ENCODE measurements around the gene PARS2.
"Not testable (repeated sequence)": the region's sequence is repeated elsewhere in the genome, so short reads cannot be mapped to it uniquely, and the experiment has no call there.

PARS2 gene

DNA sequence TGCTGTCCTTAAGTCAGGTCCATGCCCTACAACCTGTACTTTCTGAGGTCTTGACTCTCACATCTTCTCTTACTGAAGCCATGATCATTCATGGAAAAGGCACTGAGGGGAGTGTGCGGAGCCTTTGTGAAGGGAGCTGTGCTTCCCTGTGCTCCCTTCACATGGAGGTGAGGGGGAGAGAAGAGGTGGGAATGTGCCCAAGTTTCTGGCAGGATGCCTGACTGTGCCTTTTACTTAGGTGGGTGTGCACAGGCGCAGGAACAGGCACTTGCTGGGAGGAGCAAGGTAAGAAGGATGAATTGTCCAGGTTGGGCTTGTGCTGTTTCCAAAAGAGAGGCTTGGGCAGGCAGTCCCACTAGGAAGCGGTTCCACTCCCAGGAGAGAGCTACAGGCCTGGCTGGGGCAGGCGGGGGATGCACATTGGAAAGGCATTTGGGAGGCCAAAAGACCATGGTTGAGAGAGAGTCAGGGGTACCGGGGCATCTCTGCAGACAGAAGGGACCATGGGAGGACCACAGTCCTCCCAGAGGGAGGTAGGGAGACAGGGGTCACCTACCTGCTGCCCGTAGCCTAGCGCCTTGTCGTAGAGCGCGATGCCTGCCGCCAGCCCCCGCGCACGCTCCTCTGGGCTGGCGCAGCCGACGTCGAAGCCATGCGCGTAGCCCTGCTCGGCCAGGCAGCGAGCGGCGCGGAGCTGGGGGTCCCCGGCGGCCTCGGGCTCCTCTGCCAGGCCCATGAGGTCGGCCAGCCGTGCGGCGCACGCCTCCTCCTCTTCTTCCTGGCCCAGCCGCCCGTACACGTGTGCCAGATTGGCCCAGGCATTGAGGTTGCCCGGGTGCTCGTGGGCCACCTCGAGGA, 35.9 kb upstream of the PARS2 start:
- DNase-seq (ENCODE audit: low read depth) = no peak

DNA sequence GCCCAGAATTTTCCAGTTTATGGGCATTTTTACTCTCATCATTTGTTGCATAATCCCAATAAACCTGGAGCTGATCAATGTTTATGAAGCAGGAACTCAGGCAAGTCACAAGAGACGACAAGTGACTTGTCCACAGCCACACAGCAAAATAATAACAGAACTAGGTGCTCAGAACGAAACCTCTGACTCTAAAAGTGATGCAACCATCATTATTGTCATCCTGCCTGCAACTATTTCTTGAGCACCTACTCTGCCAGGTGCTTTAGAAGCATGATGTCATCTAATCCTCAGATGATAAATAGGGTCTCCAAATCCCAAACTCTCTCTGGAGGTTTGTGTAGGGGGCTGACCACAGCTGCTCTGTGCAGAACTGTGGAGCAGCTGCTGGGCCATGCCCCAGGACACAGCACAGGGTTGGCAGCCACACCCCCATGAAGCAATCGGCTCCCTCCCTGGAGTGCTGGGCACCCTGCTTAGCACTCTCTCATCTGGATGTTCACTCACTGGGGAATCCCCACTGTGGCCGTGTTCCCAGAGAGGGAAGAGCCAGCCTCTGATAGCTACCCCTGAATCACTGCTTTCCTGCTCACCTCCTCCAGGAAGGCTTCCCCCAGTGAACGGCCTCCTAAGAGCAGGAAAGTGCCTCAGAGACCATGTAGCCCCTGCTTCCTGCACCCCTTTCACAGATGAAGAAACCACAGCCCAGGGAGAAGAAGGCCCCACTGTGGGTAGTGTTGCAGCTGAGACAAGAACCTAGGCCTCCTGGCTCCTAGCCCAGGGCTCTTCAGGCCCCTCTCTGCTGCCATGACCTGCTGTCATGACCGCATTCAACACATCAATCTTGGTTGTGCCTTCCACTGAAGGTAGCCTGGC, 34.7 kb upstream of the PARS2 start:
- no peak for DNase-seq (ENCODE audit: low read depth)

DNA sequence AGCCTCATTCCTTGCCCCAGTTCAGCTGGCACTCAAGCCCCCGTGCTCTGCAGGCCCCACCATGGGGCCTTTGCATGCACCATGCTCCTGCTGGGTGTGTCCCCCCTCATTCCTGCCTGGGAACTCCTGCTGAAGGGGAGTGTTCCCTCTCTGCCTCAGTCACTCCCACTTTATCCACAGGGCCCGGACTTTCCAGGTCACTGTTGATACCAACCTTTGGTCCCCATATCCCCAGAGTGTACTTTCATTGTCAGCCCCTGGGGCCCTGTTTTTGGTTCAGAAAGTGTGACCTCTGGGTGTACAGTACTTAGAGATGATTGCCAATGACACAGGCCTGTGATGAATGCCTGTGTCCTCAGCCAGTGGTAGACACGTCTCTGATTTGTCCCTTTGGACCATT, 33.9 kb upstream of the PARS2 start:
- DNase-seq (ENCODE audit: low read depth) = no peak

DNA sequence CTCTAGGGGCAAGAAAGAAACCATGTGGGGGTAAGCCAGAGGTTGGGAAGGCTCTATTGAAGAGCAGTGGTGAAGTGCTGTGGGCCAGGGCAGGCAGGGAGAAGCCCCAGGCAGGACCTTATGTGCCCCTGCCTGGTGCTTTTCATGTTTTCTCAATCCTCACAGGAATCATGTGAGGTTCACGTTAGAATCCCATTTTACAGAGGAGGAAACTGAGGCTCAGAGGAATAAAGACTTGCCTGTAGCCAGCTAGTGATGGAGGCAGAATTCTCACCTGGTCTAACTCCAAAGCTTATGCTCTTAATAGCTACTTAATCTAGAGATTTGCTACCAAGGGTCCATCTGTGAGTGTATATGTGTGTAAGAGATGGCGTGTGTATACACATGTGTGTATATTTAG, 32.6 kb upstream of the PARS2 start:
- DNase-seq (ENCODE audit: low read depth) = no peak

- DNase-seq (ENCODE audit: low read depth) = no peak
Observed at GRCh38 chr1:54795841-54796468, 31.6 kb upstream of the PARS2 start.

DNA sequence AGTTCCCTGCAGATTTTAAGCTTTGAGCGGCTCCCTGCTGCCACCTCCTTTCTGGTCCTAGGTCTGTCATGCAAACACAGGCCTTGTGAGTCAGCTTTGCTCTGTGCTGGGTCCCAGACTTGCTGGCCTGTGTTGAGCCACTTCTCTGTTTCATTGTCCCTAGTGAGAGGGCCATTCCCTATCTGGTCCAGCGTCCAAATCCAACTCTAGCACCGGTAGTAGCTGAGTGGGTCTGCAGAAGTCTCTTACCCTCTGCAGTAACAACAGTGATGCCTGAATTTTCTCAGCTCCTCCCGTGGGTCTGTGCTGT, 31.0 kb upstream of the PARS2 start:
- no peak for DNase-seq (ENCODE audit: low read depth)

DNA sequence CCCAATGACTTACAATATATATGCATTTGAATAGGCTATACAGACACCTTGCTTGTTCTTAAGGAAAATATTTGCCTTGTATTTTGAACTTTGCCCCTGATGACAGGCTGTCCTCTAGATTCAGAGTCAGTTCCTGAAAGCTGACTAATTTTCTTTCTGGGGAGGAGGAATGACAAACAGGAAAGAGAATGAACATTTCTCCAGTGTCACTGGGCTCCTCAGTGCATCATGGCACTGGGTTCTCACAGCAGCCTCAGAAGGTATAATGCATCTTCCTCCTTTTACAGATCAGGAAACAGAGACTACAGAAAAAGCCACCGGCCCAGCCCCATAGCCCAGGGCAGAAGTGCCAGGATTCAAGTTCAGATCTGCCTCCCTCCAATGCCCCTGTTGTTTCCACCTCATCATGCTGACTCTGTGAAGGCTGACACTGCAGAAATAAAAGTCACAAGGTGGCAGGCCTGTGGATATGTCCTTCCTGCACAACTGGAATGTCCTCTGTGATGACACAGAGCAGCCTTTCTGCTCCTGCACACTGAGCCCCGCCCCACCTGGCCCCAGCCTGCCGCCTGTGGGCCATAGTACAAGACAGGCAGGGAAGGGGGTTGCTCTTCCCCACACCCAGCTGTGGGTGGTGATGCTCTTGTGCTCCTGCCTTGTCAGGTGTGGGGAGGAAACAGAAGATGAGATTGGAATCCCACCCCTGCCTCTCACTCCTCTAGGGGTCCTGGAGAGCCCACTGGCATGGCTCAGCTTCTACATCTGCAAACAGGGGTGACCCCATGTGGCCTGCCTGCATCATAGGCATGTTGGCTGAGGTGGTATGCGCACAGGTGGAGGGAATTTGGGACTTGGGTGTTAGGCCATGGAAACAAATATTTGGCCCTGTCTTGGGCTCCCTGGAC, 30.4 kb upstream of the PARS2 start:
- DNase-seq (ENCODE audit: low read depth) = no peak

- no peak for DNase-seq (ENCODE audit: low read depth)
Observed at GRCh38 chr1:54792686-54793282, 28.5 kb upstream of the PARS2 start.

- DNase-seq (ENCODE audit: low read depth) = no peak
Observed at GRCh38 chr1:54791880-54792522, 27.7 kb upstream of the PARS2 start.

DNA sequence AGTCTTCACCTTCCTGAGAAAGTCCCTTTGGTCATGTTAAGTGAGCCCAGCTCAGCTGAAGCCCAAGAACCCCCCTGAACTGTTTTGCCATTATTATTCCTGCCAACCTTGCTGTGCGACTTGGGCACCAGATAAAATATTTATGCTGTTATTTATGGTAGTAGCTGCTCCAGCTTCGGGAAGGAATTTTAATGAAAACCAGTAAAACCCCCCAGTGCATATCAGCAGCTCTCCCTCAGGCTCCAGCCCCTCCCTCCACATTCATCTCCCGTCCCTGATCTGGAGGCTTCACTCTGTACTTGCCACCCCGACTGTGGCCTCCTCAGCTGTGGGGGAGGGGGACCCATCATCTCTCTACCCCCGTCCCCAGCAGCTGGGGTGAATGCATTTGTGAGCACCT, 24.1 kb upstream of the PARS2 start:
- DNase-seq (ENCODE audit: low read depth) = no peak

- no peak for DNase-seq (ENCODE audit: low read depth)
Observed at GRCh38 chr1:54787604-54788003, 23.3 kb upstream of the PARS2 start.

- DNase-seq (ENCODE audit: low read depth) = no peak
Observed at GRCh38 chr1:54786778-54787177, 22.5 kb upstream of the PARS2 start.

DNA sequence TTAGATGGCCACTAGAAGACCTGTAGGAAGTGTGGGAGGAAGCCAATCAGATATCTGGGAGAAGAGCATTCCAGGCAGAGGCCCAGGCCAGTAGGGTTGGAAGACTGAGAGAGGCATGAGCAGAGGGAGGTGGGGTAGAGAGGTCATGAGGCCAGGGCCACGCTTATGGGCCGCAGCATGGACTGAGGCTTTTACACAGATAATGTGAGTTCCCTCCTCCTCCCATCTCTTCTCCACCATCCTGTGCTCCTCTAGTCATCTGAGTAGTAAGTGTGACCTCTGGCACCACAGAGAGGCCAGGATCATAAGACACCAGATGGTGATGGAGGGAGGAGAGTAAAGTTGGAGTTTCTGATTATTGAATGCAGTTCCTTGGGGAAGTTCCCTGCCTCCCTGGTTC, 19.7 kb upstream of the PARS2 start:
- DNase-seq (ENCODE audit: low read depth) = no peak

GRCh38 chr1:54782588-54782987, 18.3 kb upstream of the PARS2 start:
- DNase-seq (ENCODE audit: low read depth) = no peak

GRCh38 chr1:54782156-54782555, 17.8 kb upstream of the PARS2 start:
- DNase-seq (ENCODE audit: low read depth) = no peak

- no peak for DNase-seq (ENCODE audit: low read depth)
Observed at GRCh38 chr1:54781023-54781723, 16.9 kb upstream of the PARS2 start.

- no peak for DNase-seq (ENCODE audit: low read depth)
Observed at GRCh38 chr1:54777431-54777830, 13.1 kb upstream of the PARS2 start.

GRCh38 chr1:54777011-54777410, 12.7 kb upstream of the PARS2 start:
- no peak for DNase-seq (ENCODE audit: low read depth)

- not testable (repeated sequence) for DNase-seq (ENCODE audit: low read depth)
Observed at GRCh38 chr1:54775828-54776721, 11.8 kb upstream of the PARS2 start.
